ENCODE data around the gene SUPV3L1. TPM values are rescaled to one million over a fixed set of nuclear protein-coding genes. Genes with fewer than 3 reads are reported as not detected.

Gene SUPV3L1
- total RNA-seq, 2 donors from 2014 or later, result 30.7 to 55.1 TPM

GRCh38 chr10:69223028-69223342 is 43.0 kb downstream of the SUPV3L1 start:
- H3K9me3 ChIP-seq, result no peaks in the 10 kb centered on the region
- TF ChIP-seq CTCF (IDR thresholded peaks at IDR 0.05), result no peak
- H3K36me3 ChIP-seq, result no peaks in the 10 kb centered on the region
- no peak overlapping the region for H3K27ac ChIP-seq
- no peak for ATAC-seq (ENCODE audit: insufficient number of reproducible peaks, low FRiP score, low read depth)
- H3K27me3 ChIP-seq (replicated peaks; ENCODE audit: insufficient read depth), result no peaks in the 10 kb centered on the region
- no peak for DNase-seq (ENCODE audit: low spot score)
- H3K4me3 ChIP-seq, result no peak overlapping the region
- no peaks in the 10 kb centered on the region for H3K4me1 ChIP-seq (ENCODE audit: control insufficient read depth in 1 of 2, low read depth in 2 of 2)

GRCh38 chr10:69224862-69225657 is 45.0 kb downstream of the SUPV3L1 start:
- H3K27me3 ChIP-seq (replicated peaks; ENCODE audit: insufficient read depth), result no peaks in the 10 kb centered on the region
- H3K4me1 ChIP-seq (ENCODE audit: control insufficient read depth in 1 of 2, low read depth in 2 of 2), result no peaks in the 10 kb centered on the region
- no peak overlapping the region for H3K4me3 ChIP-seq
- no peaks in the 10 kb centered on the region for H3K9me3 ChIP-seq
- TF ChIP-seq CTCF (IDR thresholded peaks at IDR 0.05), result no peak
- DNase-seq (ENCODE audit: low spot score), result no peak
- ATAC-seq (ENCODE audit: insufficient number of reproducible peaks, low FRiP score, low read depth), result no peak
- no peaks in the 10 kb centered on the region for H3K36me3 ChIP-seq
- no peak overlapping the region for H3K27ac ChIP-seq

- no peaks in the 10 kb centered on the region for H3K4me1 ChIP-seq (ENCODE audit: control insufficient read depth in 1 of 2, low read depth in 2 of 2)
- H3K4me3 ChIP-seq, result no peak overlapping the region
- no peak overlapping the region for H3K27ac ChIP-seq
- no peaks in the 10 kb centered on the region for H3K27me3 ChIP-seq (replicated peaks; ENCODE audit: insufficient read depth)
- ATAC-seq (ENCODE audit: insufficient number of reproducible peaks, low FRiP score, low read depth) (no peak), DNase-seq (ENCODE audit: low spot score) (no peak)
- H3K36me3 ChIP-seq, result no peaks in the 10 kb centered on the region
- H3K9me3 ChIP-seq, result no peaks in the 10 kb centered on the region
- TF ChIP-seq CTCF (IDR thresholded peaks at IDR 0.05), result no peak
Measured at GRCh38 chr10:69225681-69226080, 45.6 kb downstream of the SUPV3L1 start.

- Histone ChIP-seq H3K36me3 (no peaks in the 10 kb centered on the region), H3K4me3 (no peak overlapping the region), H3K4me1 (ENCODE audit: control insufficient read depth in 1 of 2, low read depth in 2 of 2) (no peaks in the 10 kb centered on the region), H3K27me3 (replicated peaks; ENCODE audit: insufficient read depth) (no peaks in the 10 kb centered on the region), H3K27ac (no peak overlapping the region), H3K9me3 (no peaks in the 10 kb centered on the region)
- TF ChIP-seq CTCF (IDR thresholded peaks at IDR 0.05), result no peak
- no peak for DNase-seq (ENCODE audit: low spot score)
- ATAC-seq (ENCODE audit: insufficient number of reproducible peaks, low FRiP score, low read depth), result no peak
Measured at GRCh38 chr10:69226919-69227450, 47.0 kb downstream of the SUPV3L1 start.

- Histone ChIP-seq H3K27ac (no peak overlapping the region), H3K36me3 (no peaks in the 10 kb centered on the region), H3K4me3 (no peak overlapping the region), H3K4me1 (ENCODE audit: control insufficient read depth in 1 of 2, low read depth in 2 of 2) (no peaks in the 10 kb centered on the region), H3K9me3 (no peaks in the 10 kb centered on the region), H3K27me3 (replicated peaks; ENCODE audit: insufficient read depth) (no peaks in the 10 kb centered on the region)
- ATAC-seq (ENCODE audit: insufficient number of reproducible peaks, low FRiP score, low read depth), result no peak
- no peak for TF ChIP-seq CTCF (IDR thresholded peaks at IDR 0.05)
- DNase-seq (ENCODE audit: low spot score), result no peak
Measured at GRCh38 chr10:69228151-69228550, 48.1 kb downstream of the SUPV3L1 start.

All from thoracic aorta (tissue), 2 donors.